Left lobe of liver (tissue), 2 donors: ENCODE measurements around the gene PRSS8. TPM values are rescaled to one million over a fixed set of nuclear protein-coding genes. Genes with fewer than 3 reads are reported as not detected.
"Not testable (repeated sequence)": the region's sequence is repeated elsewhere in the genome, so short reads cannot be mapped to it uniquely, and the experiment has no call there.

Source experiments
- ATAC-seq: fragments of 200-7000 bp; cut with Tn5 transposase; one replicate; pipeline ENCODE4 v1.9.1; 2020; ENCODE audit warnings: mild to moderate bottlenecking, moderate library complexity
- DNase-seq: peaks from one replicate; pipeline ENCODE4 v3.0.0-alpha.2; 2020; ENCODE audit warnings: low spot score
- total RNA-seq: library from RNA; stranded (reverse); gene quantifications from one replicate; pipeline ENCODE4 v1.2.1, GENCODE V29; 2021
- donor health status: DM: no; HTN: no; CAD: no; lungs with moderate emphysema.
- donor health status: DM: no; HTN: yes; CAD: no.

PRSS8 gene
- total RNA-seq, result 14.5 TPM

DNA sequence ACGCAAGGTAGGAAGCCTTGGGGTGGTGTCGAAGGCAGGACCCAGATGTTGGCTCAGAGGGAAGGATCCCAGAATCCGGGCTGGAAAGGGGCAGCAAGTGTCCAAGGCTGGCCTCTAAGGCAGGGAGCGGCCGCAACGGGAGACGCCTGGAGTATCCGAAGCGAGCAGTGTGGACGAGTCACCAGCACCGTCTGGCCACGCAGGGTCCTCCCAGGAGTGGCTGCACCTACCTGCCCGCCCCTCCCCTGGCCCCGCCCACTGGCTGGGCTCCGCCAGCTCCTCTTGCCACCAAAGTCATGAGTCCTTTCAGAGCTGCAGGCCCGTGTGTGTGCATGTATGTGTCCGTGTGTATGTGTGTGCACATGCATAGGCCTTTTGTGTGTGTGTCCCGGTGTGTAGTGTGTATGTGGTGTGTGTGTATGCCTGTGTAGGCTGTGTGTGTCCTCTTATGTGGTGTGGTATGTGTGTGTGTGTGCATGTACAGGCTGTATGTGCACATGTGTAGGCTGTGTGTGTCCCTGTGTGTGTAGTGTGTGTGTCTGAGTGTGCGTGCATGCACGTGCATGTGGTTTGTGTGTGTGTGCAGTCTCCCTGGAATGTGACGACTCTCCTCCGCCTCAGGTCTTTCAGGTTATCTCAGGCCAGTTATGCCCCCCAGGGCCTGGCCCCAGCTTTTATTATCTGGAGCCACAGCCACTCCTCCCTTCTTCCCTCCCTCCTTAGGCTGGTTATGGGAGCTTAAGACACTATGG lies at the start of gene PRSS8:
TSS of gene PRSS8 (minus strand) at position 193 of the 752 bp plus-strand sequence. CDS start 229 bp downstream, outside the sequence.
- ATAC-seq, result peak; percentile 87
- peak; percentile 88 for DNase-seq

- no peak for DNase-seq
- no peak for ATAC-seq
These were observed 49.4 kb upstream of the PRSS8 start for GRCh38 chr16:31184888-31185287.

GRCh38 chr16:31183432-31184428 lies 48.2 kb upstream of the PRSS8 start:
- DNase-seq, result no peak
- no peak for ATAC-seq

- ATAC-seq (no peak), DNase-seq (no peak)
These were observed 46.9 kb upstream of the PRSS8 start for GRCh38 chr16:31182391-31182790.

- ATAC-seq (no peak), DNase-seq (peak; percentile 55)
These were observed 45.7 kb upstream of the PRSS8 start for GRCh38 chr16:31181102-31181830.

GRCh38 chr16:31179747-31180459 lies 44.4 kb upstream of the PRSS8 start, which contains the start of gene FUS:
TSS of gene FUS (plus strand) at chr16:31180139. CDS start at chr16:31180215, 76 bp downstream.
- DNase-seq, result peak; percentile 93
- ATAC-seq, result peak; percentile 89

DNA sequence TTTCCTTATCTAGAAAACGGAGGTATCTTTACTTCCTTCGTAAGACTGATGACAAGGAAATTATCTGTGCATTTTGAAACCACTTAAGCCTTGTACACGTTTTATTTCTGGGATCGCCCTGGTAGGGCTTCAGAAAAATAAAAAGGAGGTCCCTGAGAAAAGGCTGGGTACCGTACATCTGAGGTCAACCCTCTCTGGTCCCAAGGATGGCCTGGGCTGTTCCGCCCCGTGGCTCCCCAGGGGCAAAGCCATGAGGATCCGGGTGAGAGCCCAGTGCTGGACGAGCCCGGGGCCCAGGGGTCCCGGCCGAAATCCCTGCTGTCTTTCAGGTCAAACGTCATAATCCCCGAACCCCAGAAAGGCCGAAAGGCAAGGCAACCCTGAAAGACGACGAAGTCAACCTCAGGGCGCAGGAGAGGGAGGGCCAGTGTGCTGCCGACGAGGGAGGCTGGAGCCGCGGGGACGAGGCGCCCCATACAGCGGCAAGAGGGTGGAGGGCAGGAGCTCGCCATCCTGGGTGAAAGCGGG lies 43.8 kb upstream of the PRSS8 start:
- ATAC-seq, result no peak
- no peak for DNase-seq

DNA sequence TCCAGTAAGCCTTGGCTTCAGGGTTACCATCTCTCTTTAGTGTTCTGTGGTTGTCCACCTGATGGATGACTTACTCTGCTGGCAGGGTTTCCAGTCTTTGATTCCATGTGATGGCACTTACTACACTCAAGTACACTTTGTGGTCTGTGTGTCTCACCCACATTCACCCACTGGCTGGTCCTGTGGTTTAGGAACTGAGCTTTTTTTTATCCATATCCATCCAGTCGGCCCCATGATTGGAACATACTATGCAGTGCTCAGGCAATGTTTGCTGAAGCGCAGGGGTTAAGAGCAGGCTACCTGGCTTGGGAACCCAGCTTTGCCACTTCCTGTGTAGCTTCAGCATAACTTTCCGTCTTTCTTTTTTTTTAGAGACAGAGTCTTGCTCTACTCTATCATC lies 41.6 kb upstream of the PRSS8 start:
- DNase-seq, result no peak
- ATAC-seq, result no peak

- ATAC-seq, DNase-seq: not testable (repeated sequence)
These were observed 34.5 kb upstream of the PRSS8 start for GRCh38 chr16:31170048-31170447.

DNA sequence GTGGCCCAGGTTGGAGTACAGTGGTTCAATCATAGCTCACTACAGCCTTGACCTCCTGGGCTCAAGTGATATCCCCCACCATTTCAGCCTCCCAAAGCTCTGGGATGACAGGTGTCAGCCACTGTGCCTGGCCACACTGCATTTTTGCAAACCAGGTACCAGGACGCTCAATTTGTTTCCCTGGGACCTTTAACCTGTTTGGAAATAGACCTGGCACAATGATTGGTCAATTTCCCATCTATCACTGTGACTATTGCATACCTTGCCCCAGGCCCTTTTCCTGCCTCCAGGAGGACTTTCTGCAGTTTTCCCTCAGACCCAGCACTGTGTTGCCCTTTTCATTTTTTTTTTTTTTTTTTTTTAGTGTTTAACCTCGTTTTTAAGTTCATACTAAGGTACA lies 33.3 kb upstream of the PRSS8 start:
- ATAC-seq (peak; percentile 96), DNase-seq (no peak)

DNA sequence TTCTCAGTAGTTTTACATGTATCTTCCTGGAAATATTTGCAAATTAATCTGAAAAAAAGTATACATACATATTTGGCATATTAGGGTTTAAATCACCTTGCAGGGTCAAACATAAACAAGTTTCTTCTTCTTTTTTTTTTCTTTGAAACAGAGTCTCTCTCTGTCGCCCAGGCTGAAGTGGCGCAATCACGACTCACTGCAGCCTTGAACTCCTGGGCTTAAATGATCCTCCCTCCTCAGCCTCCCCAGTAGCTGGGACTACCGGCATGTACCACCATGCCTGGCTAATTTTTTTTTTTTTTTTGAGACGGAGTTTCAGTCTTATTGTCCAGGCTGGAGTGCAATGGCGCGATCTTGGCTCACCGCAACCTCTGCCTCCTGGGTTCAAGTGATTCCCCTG lies 31.8 kb upstream of the PRSS8 start:
- DNase-seq (no peak), ATAC-seq (no peak)

GRCh38 chr16:31157136-31157535 lies 21.6 kb upstream of the PRSS8 start:
- ATAC-seq (peak; percentile 47), DNase-seq (no peak)

DNA sequence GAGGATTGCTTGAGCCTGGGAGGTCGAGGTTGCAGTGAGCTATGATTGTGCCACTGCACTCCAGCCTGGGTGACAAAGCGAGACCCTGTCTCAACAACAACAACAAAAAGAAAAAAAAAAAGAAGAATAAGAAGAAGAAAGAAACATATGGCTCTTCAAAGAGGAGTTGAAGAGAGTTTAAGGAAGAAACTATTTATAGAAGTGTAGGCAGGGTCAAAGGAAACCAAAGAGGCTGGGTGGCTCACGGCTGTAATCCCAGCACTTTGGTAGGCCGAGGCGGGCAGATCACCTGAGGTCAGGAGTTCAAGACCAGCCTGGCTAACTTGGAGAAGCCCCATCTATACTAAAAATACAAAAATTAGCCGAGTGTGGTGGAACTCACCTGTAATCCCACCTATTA lies 15.4 kb upstream of the PRSS8 start:
- not testable (repeated sequence) for ATAC-seq

GRCh38 chr16:31149894-31150890 lies 14.7 kb upstream of the PRSS8 start, which contains the start of gene PRSS36:
TSS of gene PRSS36 (minus strand) at chr16:31150066. CDS start at chr16:31150035, 31 bp downstream.
- DNase-seq (no peak), ATAC-seq (no peak)

More for the DNA sequence above, 15.4 kb upstream of the PRSS8 start:
- DNase-seq, result not testable (repeated sequence)

DNA sequence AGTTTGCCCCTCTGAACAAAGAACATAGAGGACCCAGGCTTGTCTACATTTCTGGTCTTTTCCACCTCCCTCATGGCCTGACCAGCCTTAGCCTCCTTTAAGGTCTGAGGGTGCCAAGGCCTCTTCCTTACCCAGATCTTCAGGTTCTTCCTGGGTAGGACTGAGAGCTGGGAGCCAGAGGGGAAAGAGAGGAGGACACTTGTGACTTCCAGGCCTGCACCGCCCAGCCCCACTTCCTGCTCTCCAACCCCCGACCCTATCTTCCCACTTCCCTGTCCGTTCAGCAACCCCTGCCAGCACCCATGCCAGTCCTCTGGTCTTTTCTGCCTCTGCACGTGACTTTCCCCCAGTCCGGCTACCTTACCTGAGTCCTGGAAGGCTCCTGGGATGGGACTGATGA lies 13.8 kb upstream of the PRSS8 start:
- peak; percentile 20 for ATAC-seq

GRCh38 chr16:31148896-31149295 lies 13.4 kb upstream of the PRSS8 start:
- no peak for ATAC-seq
- DNase-seq, result no peak

More for the DNA sequence above, 13.8 kb upstream of the PRSS8 start:
- no peak for DNase-seq

DNA sequence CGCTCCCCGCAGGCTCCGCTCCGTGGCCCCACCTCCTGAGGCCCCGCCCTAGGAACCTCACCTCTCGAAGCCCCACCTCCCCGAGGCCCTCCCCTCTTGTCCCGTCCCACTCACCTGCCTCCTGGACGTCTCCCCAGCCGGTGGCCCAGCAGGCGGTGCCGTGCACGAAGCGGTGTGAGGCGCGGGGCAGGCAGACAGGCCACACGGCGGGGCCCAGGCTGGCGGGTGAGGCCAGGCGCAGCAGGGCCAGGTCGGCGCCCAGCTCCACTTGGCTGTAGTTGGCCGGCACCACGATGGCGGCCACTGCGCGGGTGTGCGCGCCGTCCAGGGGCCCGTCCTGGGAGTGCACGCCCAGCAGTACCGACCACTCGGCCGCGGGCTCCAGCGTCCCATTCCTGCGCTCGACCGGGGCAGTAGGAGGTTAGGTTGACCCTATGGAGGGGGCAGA lies 12.8 kb upstream of the PRSS8 start:
- DNase-seq (no peak), ATAC-seq (peak; percentile 75)

GRCh38 chr16:31147574-31147973 lies 12.0 kb upstream of the PRSS8 start:
- ATAC-seq (no peak), DNase-seq (no peak)
